HEK293 (cell line): ENCODE data around the gene TSPEAR.

Source experiments
- CTCF ChIA-PET: fragments of 350-600 bp; formaldehyde crosslinking; extraction: SDS; loops from one replicate; lab custom pipeline; 2021; ENCODE audit warnings: antibody characterized with exemption; lab: Yijun Ruan, JAX
- POLR2A ChIA-PET: fragments of 300-600 bp; formaldehyde crosslinking; extraction: SDS; loops from one replicate; lab custom pipeline; 2020; ENCODE audit warnings: antibody characterized with exemption, inconsistent platforms; lab: Yijun Ruan, JAX
- H3K27ac ChIP-seq: fragments of 200-500 bp; sonication (Bioruptor generic); 2 replicates; pipeline ENCODE4 v1.5.1; 2014; ENCODE audit warnings: low read depth, low read length, control low read depth, inconsistent platforms; ENCODE audit errors: extremely low read depth
- H3K36me3 ChIP-seq, 2 experiments: fragments of 200-500 bp in 1 of 2; sonication (Bioruptor generic) in 1 of 2; 1 replicate in 1 of 2; 2 replicates in 1 of 2; pipeline ENCODE4 v1.5.1; 2014 to 2017; ENCODE audit warnings: inconsistent platforms in 2 of 2, low read length in 2 of 2; ENCODE audit not compliant: control insufficient read depth in 2 of 2, insufficient read depth in 1 of 2
- H3K4me1 ChIP-seq: fragments of 200-500 bp; sonication (Bioruptor generic); 2 replicates; pipeline ENCODE4 v1.5.1; 2014; ENCODE audit warnings: mild to moderate bottlenecking, low read length, inconsistent platforms; ENCODE audit not compliant: control insufficient read depth, insufficient read depth
- H3K4me3 ChIP-seq: 2 replicates; pipeline ENCODE4 v1.5.1; 2011; ENCODE audit warnings: low read depth, mild to moderate bottlenecking, control low read depth, low read length, moderate library complexity
- H3K9me3 ChIP-seq: fragments of 200-500 bp; sonication (Bioruptor generic); 2 replicates; pipeline ENCODE4 v1.5.1; 2014; ENCODE audit warnings: low read depth, low read length, inconsistent platforms; ENCODE audit not compliant: control insufficient read depth, insufficient read depth
- FEZF1 ChIP-seq: fragments of 450-650 bp; formaldehyde crosslinking; IDR thresholded peaks from 2 replicates; pipeline ENCODE4 v1.5.1; 2016; ENCODE audit warnings: missing biosample characterization, missing genetic modification characterization
- GLI2 ChIP-seq: fragments of 450-650 bp; formaldehyde crosslinking; IDR thresholded peaks from 2 replicates; pipeline ENCODE4; 2017; ENCODE audit warnings: missing biosample characterization, missing genetic modification characterization, low read depth, borderline replicate concordance
- IKZF3 ChIP-seq: fragments of 450-650 bp; IDR thresholded peaks from 2 replicates; pipeline ENCODE4 v1.5.0; 2018; ENCODE audit warnings: missing biosample characterization, mild to moderate bottlenecking, missing genetic modification characterization, moderate library complexity
- YY2 ChIP-seq: fragments of 450-650 bp; formaldehyde crosslinking; IDR thresholded peaks from 2 replicates; pipeline ENCODE4 v1.5.1; 2016; ENCODE audit warnings: missing biosample characterization, missing genetic modification characterization
- ZFHX2 ChIP-seq: fragments of 450-650 bp; formaldehyde crosslinking; conservative IDR thresholded peaks from 2 replicates; pipeline ENCODE4 v1.5.1; 2016; ENCODE audit warnings: missing biosample characterization, missing genetic modification characterization
- ZNF133 ChIP-seq: fragments of 450-650 bp; formaldehyde crosslinking; IDR thresholded peaks from 2 replicates; pipeline ENCODE4 v1.5.1; 2016; ENCODE audit warnings: missing biosample characterization, missing genetic modification characterization
- ZNF155 ChIP-seq: fragments of 450-650 bp; formaldehyde crosslinking; IDR thresholded peaks from 2 replicates; pipeline ENCODE4 v1.5.1; 2016; ENCODE audit warnings: missing biosample characterization, missing genetic modification characterization
- ZNF16 ChIP-seq: fragments of 450-650 bp; formaldehyde crosslinking; IDR thresholded peaks from 2 replicates; pipeline ENCODE4 v1.5.1; 2016; ENCODE audit warnings: low read depth, missing biosample characterization, missing genetic modification characterization
- ZNF169 ChIP-seq: fragments of 450-650 bp; formaldehyde crosslinking; IDR thresholded peaks from 2 replicates; pipeline ENCODE4 v1.5.1; 2016; ENCODE audit warnings: missing biosample characterization, missing genetic modification characterization
- ZNF239 ChIP-seq: fragments of 450-650 bp; formaldehyde crosslinking; IDR thresholded peaks from 2 replicates; pipeline ENCODE4 v1.5.1; 2016; ENCODE audit warnings: missing biosample characterization, missing genetic modification characterization
- ZNF24 ChIP-seq: fragments of 450-650 bp; formaldehyde crosslinking; IDR thresholded peaks from 2 replicates; pipeline ENCODE4 v1.5.1; 2016; ENCODE audit warnings: missing biosample characterization, missing genetic modification characterization
- ZNF292 ChIP-seq: fragments of 450-650 bp; formaldehyde crosslinking; IDR thresholded peaks from 2 replicates; pipeline ENCODE4 v1.5.1; 2016; ENCODE audit warnings: low read depth, missing biosample characterization, missing genetic modification characterization, borderline replicate concordance
- ZNF354C ChIP-seq: fragments of 450-650 bp; formaldehyde crosslinking; IDR thresholded peaks from 2 replicates; pipeline ENCODE4 v1.5.1; 2016; ENCODE audit warnings: missing biosample characterization, missing genetic modification characterization, low read depth, borderline replicate concordance
- ZNF391 ChIP-seq: fragments of 450-650 bp; formaldehyde crosslinking; IDR thresholded peaks from 2 replicates; pipeline ENCODE4 v1.5.1; 2016; ENCODE audit warnings: low read depth, missing biosample characterization, missing genetic modification characterization, borderline replicate concordance
- ZNF549 ChIP-seq: fragments of 450-650 bp; IDR thresholded peaks from 2 replicates; pipeline ENCODE4 v1.5.1; 2018; ENCODE audit warnings: missing biosample characterization, missing genetic modification characterization, mild to moderate bottlenecking, inconsistent platforms, moderate library complexity
- ZNF664 ChIP-seq: fragments of 450-650 bp; formaldehyde crosslinking; IDR thresholded peaks from 2 replicates; pipeline ENCODE4 v1.5.1; 2016; ENCODE audit warnings: missing biosample characterization, missing genetic modification characterization
- ZNF677 ChIP-seq: fragments of 450-650 bp; IDR thresholded peaks from 2 replicates; pipeline ENCODE4 v1.5.0; 2018; ENCODE audit warnings: missing biosample characterization, mild to moderate bottlenecking, missing genetic modification characterization, moderate library complexity
- ZNF76 ChIP-seq: fragments of 450-650 bp; formaldehyde crosslinking; IDR thresholded peaks from 2 replicates; pipeline ENCODE4; 2016; ENCODE audit warnings: low read depth, missing biosample characterization, missing genetic modification characterization, borderline replicate concordance
- ZNF777 ChIP-seq: fragments of 450-650 bp; formaldehyde crosslinking; IDR thresholded peaks from 2 replicates; pipeline ENCODE4 v1.5.1; 2017; ENCODE audit warnings: missing biosample characterization, missing genetic modification characterization, borderline replicate concordance
- TF ChIP-seq, protein P1 (sequence below): fragments of 450-650 bp; formaldehyde crosslinking; IDR thresholded peaks from 2 replicates; pipeline ENCODE4 v1.5.1; 2016; ENCODE audit warnings: missing biosample characterization, missing genetic modification characterization
- TF ChIP-seq, protein P2 (sequence below): fragments of 450-650 bp; formaldehyde crosslinking; IDR thresholded peaks from 2 replicates; pipeline ENCODE4 v1.5.1; 2016; ENCODE audit warnings: missing biosample characterization, missing genetic modification characterization
- TF ChIP-seq, protein P3 (sequence below): fragments of 450-650 bp; formaldehyde crosslinking; IDR thresholded peaks from 2 replicates; pipeline ENCODE4 v1.5.1; 2016; ENCODE audit warnings: missing biosample characterization, missing genetic modification characterization
- TF ChIP-seq, protein P4 (sequence below): fragments of 450-650 bp; formaldehyde crosslinking; IDR thresholded peaks from 2 replicates; pipeline ENCODE4 v1.5.1; 2017; ENCODE audit warnings: missing biosample characterization, missing genetic modification characterization
- TF ChIP-seq, protein P5 (sequence below): fragments of 450-650 bp; formaldehyde crosslinking; IDR thresholded peaks from 2 replicates; pipeline ENCODE4 v1.5.1; 2017; ENCODE audit warnings: missing biosample characterization, missing genetic modification characterization

TSPEAR gene

DNA sequence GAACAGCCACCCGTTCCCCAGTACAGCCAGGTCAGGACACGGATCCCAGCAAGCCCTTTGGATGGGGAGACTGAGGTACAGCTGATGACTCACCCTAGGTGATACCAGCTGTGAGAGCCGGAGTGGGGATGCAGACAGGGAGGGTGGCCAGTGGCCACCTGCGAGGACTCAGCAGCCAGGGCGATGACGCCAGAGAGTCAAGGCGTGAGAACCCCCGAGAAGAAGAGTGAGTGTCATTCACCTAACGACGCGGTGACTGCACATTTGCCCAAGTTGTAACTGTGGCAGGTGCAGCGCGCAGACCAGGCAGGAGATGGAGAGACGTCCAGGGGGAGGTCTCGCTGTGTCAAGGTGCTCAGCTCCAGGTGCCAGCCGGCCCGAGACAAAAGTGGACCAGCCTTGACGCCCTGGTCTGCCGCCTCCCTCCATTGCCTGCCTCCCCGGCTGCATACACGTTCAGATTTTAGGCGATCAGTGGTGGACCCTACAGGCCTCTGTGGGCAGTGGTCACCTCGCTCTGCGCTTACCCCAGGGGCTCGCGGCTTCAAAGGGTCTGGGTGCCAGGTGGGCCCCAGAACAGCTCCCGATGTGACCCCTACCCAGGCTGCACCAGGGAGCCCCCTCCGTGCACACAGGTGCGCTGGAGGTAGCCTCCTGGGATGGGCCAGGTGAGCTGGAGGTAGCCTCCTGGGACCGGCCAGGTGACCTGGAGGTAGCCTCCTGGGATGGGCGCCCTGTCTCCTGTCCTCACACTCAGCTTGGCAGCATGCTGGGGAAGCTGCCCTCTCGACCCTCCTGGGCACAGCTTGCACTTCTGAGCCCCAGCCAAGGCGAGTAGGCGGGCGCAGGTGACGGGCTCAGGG is 244.1 kb downstream of the TSPEAR start:
- H3K4me3 ChIP-seq, result no peak overlapping the region
- H3K27ac ChIP-seq, result no peak overlapping the region
- no peaks in the 10 kb centered on the region for H3K4me1 ChIP-seq
- H3K9me3 ChIP-seq, result no peaks in the 10 kb centered on the region
- no peaks in the 10 kb centered on the region for H3K36me3 ChIP-seq
- CTCF ChIA-PET, result interaction anchor here (0.6 kb wide), 1 partner anchor 21 kb away, joined by 4 read pairs; no protein-coding TSS in a partner anchor
- POLR2A ChIA-PET, result no interaction called here
- TF ChIP-seq FEZF1 (no peak), ZNF354C (tag by site-specific recombination) (no peak), ZNF391 (tag by site-specific recombination) (no peak), ZNF777 (tag by site-specific recombination) (no peak)

GRCh38 chr21:44466351-44466954 is 244.9 kb downstream of the TSPEAR start:
- CTCF ChIA-PET, result no interaction called here
- TF ChIP-seq, protein P1, sequence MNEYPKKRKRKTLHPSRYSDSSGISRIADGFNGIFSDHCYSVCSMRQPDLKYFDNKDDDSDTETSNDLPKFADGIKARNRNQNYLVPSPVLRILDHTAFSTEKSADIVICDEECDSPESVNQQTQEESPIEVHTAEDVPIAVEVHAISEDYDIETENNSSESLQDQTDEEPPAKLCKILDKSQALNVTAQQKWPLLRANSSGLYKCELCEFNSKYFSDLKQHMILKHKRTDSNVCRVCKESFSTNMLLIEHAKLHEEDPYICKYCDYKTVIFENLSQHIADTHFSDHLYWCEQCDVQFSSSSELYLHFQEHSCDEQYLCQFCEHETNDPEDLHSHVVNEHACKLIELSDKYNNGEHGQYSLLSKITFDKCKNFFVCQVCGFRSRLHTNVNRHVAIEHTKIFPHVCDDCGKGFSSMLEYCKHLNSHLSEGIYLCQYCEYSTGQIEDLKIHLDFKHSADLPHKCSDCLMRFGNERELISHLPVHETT, result no peak
- TF ChIP-seq ZNF677 (tag by site-specific recombination) (no peak), ZNF76 (tag by site-specific recombination) (no peak), ZNF239 (no peak)
- Histone ChIP-seq H3K4me3 (no peak overlapping the region), H3K36me3 (no peaks in the 10 kb centered on the region), H3K9me3 (no peaks in the 10 kb centered on the region), H3K4me1 (no peaks in the 10 kb centered on the region), H3K27ac (no peak overlapping the region)
- POLR2A ChIA-PET, result no interaction called here

- ChIA-PET CTCF (no interaction called here), POLR2A (no interaction called here)
- H3K4me3 ChIP-seq, result no peak overlapping the region
- no peaks in the 10 kb centered on the region for H3K36me3 ChIP-seq
- H3K4me1 ChIP-seq, result no peaks in the 10 kb centered on the region
- no peaks in the 10 kb centered on the region for H3K9me3 ChIP-seq
- H3K27ac ChIP-seq, result no peak overlapping the region
- TF ChIP-seq, protein P2, sequence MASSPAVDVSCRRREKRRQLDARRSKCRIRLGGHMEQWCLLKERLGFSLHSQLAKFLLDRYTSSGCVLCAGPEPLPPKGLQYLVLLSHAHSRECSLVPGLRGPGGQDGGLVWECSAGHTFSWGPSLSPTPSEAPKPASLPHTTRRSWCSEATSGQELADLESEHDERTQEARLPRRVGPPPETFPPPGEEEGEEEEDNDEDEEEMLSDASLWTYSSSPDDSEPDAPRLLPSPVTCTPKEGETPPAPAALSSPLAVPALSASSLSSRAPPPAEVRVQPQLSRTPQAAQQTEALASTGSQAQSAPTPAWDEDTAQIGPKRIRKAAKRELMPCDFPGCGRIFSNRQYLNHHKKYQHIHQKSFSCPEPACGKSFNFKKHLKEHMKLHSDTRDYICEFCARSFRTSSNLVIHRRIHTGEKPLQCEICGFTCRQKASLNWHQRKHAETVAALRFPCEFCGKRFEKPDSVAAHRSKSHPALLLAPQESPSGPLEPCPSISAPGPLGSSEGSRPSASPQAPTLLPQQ (tag by site-specific recombination), result no peak
- TF ChIP-seq, protein P3, sequence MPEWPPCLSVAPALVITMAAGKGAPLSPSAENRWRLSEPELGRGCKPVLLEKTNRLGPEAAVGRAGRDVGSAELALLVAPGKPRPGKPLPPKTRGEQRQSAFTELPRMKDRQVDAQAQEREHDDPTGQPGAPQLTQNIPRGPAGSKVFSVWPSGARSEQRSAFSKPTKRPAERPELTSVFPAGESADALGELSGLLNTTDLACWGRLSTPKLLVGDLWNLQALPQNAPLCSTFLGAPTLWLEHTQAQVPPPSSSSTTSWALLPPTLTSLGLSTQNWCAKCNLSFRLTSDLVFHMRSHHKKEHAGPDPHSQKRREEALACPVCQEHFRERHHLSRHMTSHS (tag by site-specific recombination), result no peak
- TF ChIP-seq ZNF549 (tag by site-specific recombination), result no peak
- TF ChIP-seq ZNF24 (tag by site-specific recombination), result no peak
- no peak for TF ChIP-seq IKZF3 (tag by site-specific recombination)
- no peak for TF ChIP-seq ZNF664 (tag by site-specific recombination)
- TF ChIP-seq GLI2 (tag by site-specific recombination), result no peak
- TF ChIP-seq ZNF16 (tag by site-specific recombination), result no peak
- no peak for TF ChIP-seq ZNF169 (tag by site-specific recombination)
- TF ChIP-seq, protein P4, sequence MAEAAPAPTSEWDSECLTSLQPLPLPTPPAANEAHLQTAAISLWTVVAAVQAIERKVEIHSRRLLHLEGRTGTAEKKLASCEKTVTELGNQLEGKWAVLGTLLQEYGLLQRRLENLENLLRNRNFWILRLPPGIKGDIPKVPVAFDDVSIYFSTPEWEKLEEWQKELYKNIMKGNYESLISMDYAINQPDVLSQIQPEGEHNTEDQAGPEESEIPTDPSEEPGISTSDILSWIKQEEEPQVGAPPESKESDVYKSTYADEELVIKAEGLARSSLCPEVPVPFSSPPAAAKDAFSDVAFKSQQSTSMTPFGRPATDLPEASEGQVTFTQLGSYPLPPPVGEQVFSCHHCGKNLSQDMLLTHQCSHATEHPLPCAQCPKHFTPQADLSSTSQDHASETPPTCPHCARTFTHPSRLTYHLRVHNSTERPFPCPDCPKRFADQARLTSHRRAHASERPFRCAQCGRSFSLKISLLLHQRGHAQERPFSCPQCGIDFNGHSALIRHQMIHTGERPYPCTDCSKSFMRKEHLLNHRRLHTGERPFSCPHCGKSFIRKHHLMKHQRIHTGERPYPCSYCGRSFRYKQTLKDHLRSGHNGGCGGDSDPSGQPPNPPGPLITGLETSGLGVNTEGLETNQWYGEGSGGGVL (tag by site-specific recombination), result no peak
- TF ChIP-seq, protein P5, sequence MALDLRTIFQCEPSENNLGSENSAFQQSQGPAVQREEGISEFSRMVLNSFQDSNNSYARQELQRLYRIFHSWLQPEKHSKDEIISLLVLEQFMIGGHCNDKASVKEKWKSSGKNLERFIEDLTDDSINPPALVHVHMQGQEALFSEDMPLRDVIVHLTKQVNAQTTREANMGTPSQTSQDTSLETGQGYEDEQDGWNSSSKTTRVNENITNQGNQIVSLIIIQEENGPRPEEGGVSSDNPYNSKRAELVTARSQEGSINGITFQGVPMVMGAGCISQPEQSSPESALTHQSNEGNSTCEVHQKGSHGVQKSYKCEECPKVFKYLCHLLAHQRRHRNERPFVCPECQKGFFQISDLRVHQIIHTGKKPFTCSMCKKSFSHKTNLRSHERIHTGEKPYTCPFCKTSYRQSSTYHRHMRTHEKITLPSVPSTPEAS (tag by site-specific recombination), result no peak
- no peak for TF ChIP-seq ZNF239
- TF ChIP-seq ZFHX2, result no peak
- TF ChIP-seq ZNF155 (tag by site-specific recombination), result no peak
- no peak for TF ChIP-seq ZNF292 (tag by site-specific recombination)
- TF ChIP-seq ZNF133 (tag by site-specific recombination), result no peak
- no peak for TF ChIP-seq YY2
These were observed 247.0 kb downstream of the TSPEAR start for GRCh38 chr21:44464351-44464750.
